ENCODE measurements around the gene FOXJ3.

FOXJ3 gene

DNA sequence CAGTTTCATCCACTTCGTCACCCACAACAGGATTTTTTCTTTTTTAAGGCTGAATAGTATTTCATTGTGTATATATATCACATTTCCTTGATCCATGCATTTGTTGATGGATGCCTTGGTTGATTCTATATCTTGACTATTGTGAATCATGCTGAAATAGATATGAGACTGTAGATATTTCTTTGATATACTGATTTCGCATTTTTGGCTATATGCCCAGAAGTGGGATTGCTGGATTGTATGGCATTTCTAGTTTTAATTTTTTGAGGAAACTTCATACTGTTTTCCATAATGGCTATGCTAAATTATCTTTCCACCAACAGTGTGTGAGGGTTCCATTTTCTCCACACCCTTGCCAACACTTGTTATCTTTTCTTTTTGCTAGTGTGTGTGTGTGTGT, 176.8 kb downstream of the FOXJ3 start:
- no peak for DNase-seq (ENCODE audit: low read depth, low spot score)
- CTCF ChIA-PET = interaction anchor here (12.1 kb wide), 1 partner anchor 14 kb away, joined by 178 read pairs; no protein-coding TSS in a partner anchor
- H3K4me3 ChIP-seq (ENCODE audit: low read depth, low read length) = no peak overlapping the region
- POLR2A ChIA-PET = no interaction called here
- TF ChIP-seq, protein P1, sequence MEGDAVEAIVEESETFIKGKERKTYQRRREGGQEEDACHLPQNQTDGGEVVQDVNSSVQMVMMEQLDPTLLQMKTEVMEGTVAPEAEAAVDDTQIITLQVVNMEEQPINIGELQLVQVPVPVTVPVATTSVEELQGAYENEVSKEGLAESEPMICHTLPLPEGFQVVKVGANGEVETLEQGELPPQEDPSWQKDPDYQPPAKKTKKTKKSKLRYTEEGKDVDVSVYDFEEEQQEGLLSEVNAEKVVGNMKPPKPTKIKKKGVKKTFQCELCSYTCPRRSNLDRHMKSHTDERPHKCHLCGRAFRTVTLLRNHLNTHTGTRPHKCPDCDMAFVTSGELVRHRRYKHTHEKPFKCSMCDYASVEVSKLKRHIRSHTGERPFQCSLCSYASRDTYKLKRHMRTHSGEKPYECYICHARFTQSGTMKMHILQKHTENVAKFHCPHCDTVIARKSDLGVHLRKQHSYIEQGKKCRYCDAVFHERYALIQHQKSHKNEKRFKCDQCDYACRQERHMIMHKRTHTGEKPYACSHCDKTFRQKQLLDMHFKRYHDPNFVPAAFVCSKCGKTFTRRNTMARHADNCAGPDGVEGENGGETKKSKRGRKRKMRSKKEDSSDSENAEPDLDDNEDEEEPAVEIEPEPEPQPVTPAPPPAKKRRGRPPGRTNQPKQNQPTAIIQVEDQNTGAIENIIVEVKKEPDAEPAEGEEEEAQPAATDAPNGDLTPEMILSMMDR (IDR thresholded peaks at IDR 0.05; ENCODE audit: insufficient read depth, low read length, missing control alignments) = no peak

GRCh38 chr1:42157667-42158066, 177.4 kb downstream of the FOXJ3 start:
- ChIA-PET POLR2A (no interaction called here), CTCF (interaction anchor here (2.7 to 12.1 kb wide), 2 partner anchors 11 to 15 kb away, joined by 19 to 178 read pairs; no protein-coding TSS in a partner anchor)
- H3K4me3 ChIP-seq (ENCODE audit: low read depth, low read length) = no peak overlapping the region
- no peak for DNase-seq (ENCODE audit: low read depth, low spot score)
- TF ChIP-seq, protein P1 (IDR thresholded peaks at IDR 0.05; ENCODE audit: insufficient read depth, low read length, missing control alignments) = no peak

DNA sequence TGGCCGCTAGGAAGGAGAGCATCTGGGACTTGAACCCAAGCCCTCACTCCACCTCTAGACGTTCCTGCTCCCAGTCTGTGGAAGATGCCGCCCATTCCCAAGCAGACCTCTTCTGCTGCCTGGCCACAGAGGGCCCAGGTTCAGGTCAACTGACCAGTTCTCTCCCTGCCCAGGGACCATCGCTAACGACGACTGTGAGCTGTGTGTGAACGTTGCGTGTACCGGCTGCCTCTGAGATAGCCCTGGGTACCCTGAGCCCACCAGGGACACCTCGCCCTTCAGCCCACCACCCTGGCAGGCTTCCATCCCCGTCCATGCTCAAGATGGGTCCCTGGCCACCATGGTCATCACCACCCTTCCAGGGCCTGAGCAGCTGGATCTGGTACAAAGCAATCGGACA, 179.7 kb downstream of the FOXJ3 start:
- no peak for DNase-seq (ENCODE audit: low read depth, low spot score)
- CTCF ChIA-PET = interaction anchor here (1.4 to 12.1 kb wide), 3 partner anchors 8 to 582 kb away, joined by 4 to 178 read pairs (median 19); no protein-coding TSS in a partner anchor
- TF ChIP-seq, protein P1 (IDR thresholded peaks at IDR 0.05; ENCODE audit: insufficient read depth, low read length, missing control alignments) = no peak
- no peak overlapping the region for H3K4me3 ChIP-seq (ENCODE audit: low read depth, low read length)
- POLR2A ChIA-PET = no interaction called here

GRCh38 chr1:42154685-42155084, 180.3 kb downstream of the FOXJ3 start:
- POLR2A ChIA-PET = no interaction called here
- H3K4me3 ChIP-seq (ENCODE audit: low read depth, low read length) = no peak overlapping the region
- TF ChIP-seq, protein P1 (IDR thresholded peaks at IDR 0.05; ENCODE audit: insufficient read depth, low read length, missing control alignments) = no peak
- CTCF ChIA-PET = interaction anchor here (12.1 kb wide), 1 partner anchor 18 kb away, joined by 178 read pairs; no protein-coding TSS in a partner anchor
- DNase-seq (ENCODE audit: low read depth, low spot score) = no peak

GRCh38 chr1:42153624-42154023, 181.4 kb downstream of the FOXJ3 start:
- no peak overlapping the region for H3K4me3 ChIP-seq (ENCODE audit: low read depth, low read length)
- CTCF ChIA-PET = interaction anchor here (12.1 kb wide), 1 partner anchor 19 kb away, joined by 178 read pairs; no protein-coding TSS in a partner anchor
- TF ChIP-seq, protein P1 (IDR thresholded peaks at IDR 0.05; ENCODE audit: insufficient read depth, low read length, missing control alignments) = no peak
- DNase-seq (ENCODE audit: low read depth, low spot score) = no peak
- POLR2A ChIA-PET = no interaction called here

GRCh38 chr1:42152907-42153600, 182.0 kb downstream of the FOXJ3 start, which contains the start of gene GUCA2B:
TSS of gene GUCA2B (plus strand) at chr1:42153410. CDS start at chr1:42153451, 41 bp downstream.
- DNase-seq (ENCODE audit: low read depth, low spot score) = no peak
- ChIA-PET CTCF (interaction anchor here (7.8 kb wide), 1 partner anchor 20 kb away, joined by 97 read pairs; no protein-coding TSS in a partner anchor), POLR2A (no interaction called here)
- no peak within 1 kb of the TSS for H3K4me3 ChIP-seq (ENCODE audit: low read depth, low read length)
- TF ChIP-seq, protein P1 (IDR thresholded peaks at IDR 0.05; ENCODE audit: insufficient read depth, low read length, missing control alignments) = no peak
